DOHH2 (cell line): ENCODE data around the gene SP4.

Experiments
- H3F3A ChIP-seq: fragments of 200-600 bp; sonication (generic), shearing (Covaris generic); 2 replicates; pipeline ENCODE4 v1.6.0; 2016; ENCODE audit warnings: antibody characterized with exemption, mild to moderate bottlenecking; ENCODE audit not compliant: control insufficient read depth, insufficient read depth
- H3K27ac ChIP-seq: fragments of 200-600 bp; sonication (generic); 2 replicates; pipeline ENCODE4 v1.5.1; 2014; ENCODE audit warnings: low read depth, mild to moderate bottlenecking, low read length, moderate library complexity
- H3K27me3 ChIP-seq: fragments of 200-600 bp; sonication (generic); 2 replicates; pipeline ENCODE4 v1.6.1; 2014; ENCODE audit warnings: mild to moderate bottlenecking, low read length, mixed read lengths; ENCODE audit not compliant: control insufficient read depth
- H3K36me3 ChIP-seq: fragments of 200-600 bp; sonication (generic); 2 replicates; pipeline ENCODE4 v1.6.1; 2014; ENCODE audit warnings: mild to moderate bottlenecking, low read length, moderate library complexity, mixed read lengths; ENCODE audit not compliant: control insufficient read depth
- H3K4me1 ChIP-seq: fragments of 200-600 bp; sonication (generic); 2 replicates; pipeline ENCODE4 v1.6.1; 2014; ENCODE audit warnings: mild to moderate bottlenecking, low read length, mixed read lengths; ENCODE audit not compliant: control insufficient read depth
- H3K4me2 ChIP-seq: fragments of 200-600 bp; sonication (generic); 2 replicates; pipeline ENCODE4 v1.6.0; 2014; ENCODE audit warnings: mild to moderate bottlenecking, low read length, moderate library complexity
- H3K4me3 ChIP-seq: fragments of 200-600 bp; sonication (generic); 2 replicates; pipeline ENCODE4 v1.5.1; 2014; ENCODE audit warnings: mild to moderate bottlenecking, low read length, mixed read lengths
- H3K79me2 ChIP-seq: fragments of 200-600 bp; sonication (generic); 2 replicates; pipeline ENCODE4 v1.6.1; 2014; ENCODE audit warnings: mild to moderate bottlenecking, low read length, mixed read lengths; ENCODE audit not compliant: control insufficient read depth
- H3K9me2 ChIP-seq: fragments of 200-600 bp; sonication (generic); replicated peaks from 2 replicates; pipeline ENCODE4 v1.6.1; 2014; ENCODE audit warnings: mild to moderate bottlenecking, low read length, mixed read lengths; ENCODE audit not compliant: control insufficient read depth
- H3K9me3 ChIP-seq: fragments of 200-600 bp; sonication (generic); 2 replicates; pipeline ENCODE4 v1.6.1; 2014; ENCODE audit warnings: antibody characterized with exemption, low read length, mixed read lengths; ENCODE audit not compliant: control insufficient read depth, insufficient read depth
- H4K20me1 ChIP-seq: fragments of 200-600 bp; sonication (generic); 2 replicates; pipeline ENCODE4 v1.6.0; 2014; ENCODE audit warnings: low read depth, mild to moderate bottlenecking, antibody characterized with exemption, low read length, moderate library complexity; ENCODE audit not compliant: control insufficient read depth, insufficient read depth
- CTCF ChIP-seq: fragments of 200-600 bp; sonication (generic); IDR thresholded peaks from one replicate; pipeline ENCODE4 v1.5.1; 2014; ENCODE audit warnings: antibody characterized with exemption, mild to moderate bottlenecking, low read depth, low read length; ENCODE audit not compliant: poor library complexity, severe bottlenecking
- EZH2phosphoT487 ChIP-seq: fragments of 200-600 bp; sonication (generic); IDR thresholded peaks from 2 replicates; pipeline ENCODE4 v1.6.1; 2017; ENCODE audit warnings: borderline replicate concordance, mild to moderate bottlenecking, antibody characterized with exemption, low read length, moderate library complexity, mixed read lengths

Gene SP4

DNA sequence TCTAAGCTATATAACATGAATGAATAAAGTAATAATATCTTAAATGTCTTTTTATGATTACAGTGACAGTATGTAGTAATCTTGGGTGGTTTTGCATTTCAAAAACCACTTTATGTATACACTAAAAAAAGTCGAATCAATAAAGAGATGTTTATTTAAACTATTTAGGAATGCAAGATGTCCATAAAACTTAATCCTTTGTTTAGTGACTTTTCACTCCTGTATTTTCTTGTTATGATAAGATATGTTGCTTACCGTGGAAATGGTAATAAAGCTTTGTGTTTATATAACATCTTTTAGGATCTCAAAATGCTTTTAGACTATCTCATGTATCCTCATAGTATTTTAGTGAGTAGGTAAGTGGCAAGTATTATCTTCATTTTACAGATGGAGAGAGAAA, 48.5 kb downstream of the SP4 start:
- H3K27me3 ChIP-seq = no peaks in the 10 kb centered on the region
- H3K4me1 ChIP-seq = no peaks in the 10 kb centered on the region
- H4K20me1 ChIP-seq = no peaks in the 10 kb centered on the region
- no peaks in the 10 kb centered on the region for H3K79me2 ChIP-seq
- H3F3A ChIP-seq = 0 out of 2 replicates have a peak, but pooled peaks cover 4% of the 10 kb centered on the region
- no peak overlapping the region for H3K27ac ChIP-seq
- no peak for TF ChIP-seq CTCF
- no peak for TF ChIP-seq EZH2phosphoT487
- no peak overlapping the region for H3K4me3 ChIP-seq
- peaks cover 15% of the 10 kb centered on the region for H3K36me3 ChIP-seq
- H3K4me2 ChIP-seq = no peak overlapping the region
- no peaks in the 10 kb centered on the region for H3K9me3 ChIP-seq
- no peaks in the 10 kb centered on the region for H3K9me2 ChIP-seq

DNA sequence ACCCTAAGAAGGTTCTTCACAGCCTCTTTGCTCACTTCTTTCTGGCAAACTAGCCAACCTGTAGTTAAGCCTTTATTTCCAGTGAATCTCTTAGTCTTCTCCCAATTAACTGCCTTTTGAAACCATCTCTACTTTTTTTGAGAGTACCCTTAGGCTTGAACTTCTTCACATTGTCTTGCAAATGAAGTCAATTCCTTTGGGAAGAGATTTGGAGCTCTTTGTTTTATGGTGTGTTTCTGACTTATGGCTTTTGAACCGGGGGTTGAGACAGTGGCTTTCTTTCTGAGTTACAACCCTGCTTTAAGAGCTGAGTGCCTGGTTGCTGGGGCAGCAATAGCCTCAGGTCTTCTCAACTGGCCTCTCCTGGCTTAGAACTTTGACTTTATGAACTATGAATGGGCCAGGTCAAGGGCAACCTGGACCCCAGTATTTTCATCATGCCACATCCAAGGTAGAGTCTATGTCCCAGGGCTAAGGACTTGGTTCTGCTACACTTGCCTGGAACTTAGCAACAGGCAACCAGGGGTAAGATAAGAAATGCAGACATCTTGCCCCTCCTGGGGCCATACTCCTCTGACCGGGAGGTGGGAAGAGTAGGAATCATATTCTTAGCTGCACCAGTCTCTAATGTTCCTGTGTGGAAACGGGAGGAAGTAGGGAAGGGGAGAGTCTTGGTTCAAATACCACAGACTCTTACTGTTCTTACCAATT, 53.0 kb downstream of the SP4 start:
- no peaks in the 10 kb centered on the region for H3K79me2 ChIP-seq
- H3K36me3 ChIP-seq = peaks cover 30% of the 10 kb centered on the region
- H3K9me3 ChIP-seq = no peaks in the 10 kb centered on the region
- no peak overlapping the region for H3K27ac ChIP-seq
- H3K4me3 ChIP-seq = no peak overlapping the region
- H3K4me1 ChIP-seq = no peaks in the 10 kb centered on the region
- TF ChIP-seq CTCF (no peak), EZH2phosphoT487 (no peak)
- H3K9me2 ChIP-seq = no peaks in the 10 kb centered on the region
- no peaks in the 10 kb centered on the region for H3K27me3 ChIP-seq
- H3K4me2 ChIP-seq = no peak overlapping the region
- 0 out of 2 replicates have a peak, but pooled peaks cover 4% of the 10 kb centered on the region for H3F3A ChIP-seq
- H4K20me1 ChIP-seq = no peaks in the 10 kb centered on the region

DNA sequence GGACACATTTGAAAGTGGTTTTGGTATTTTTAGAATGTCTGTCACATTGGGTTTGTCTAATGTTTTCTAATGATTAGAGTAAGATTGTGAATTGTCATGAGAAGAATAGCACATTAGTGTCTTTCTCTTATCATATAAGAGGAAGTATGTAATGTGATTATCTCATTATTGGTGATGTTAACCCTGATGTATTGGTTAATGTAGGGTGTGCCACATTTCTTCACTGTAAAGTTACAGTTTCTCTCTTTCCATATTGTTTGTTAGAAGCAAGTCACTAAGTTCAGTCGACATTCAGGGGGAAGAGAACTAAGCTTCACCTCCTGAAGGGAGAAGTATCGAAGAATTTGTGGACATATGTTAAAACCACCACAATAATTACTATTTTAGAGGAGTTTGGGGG, 58.6 kb downstream of the SP4 start:
- Histone ChIP-seq H3K4me3 (no peak overlapping the region), H3K4me2 (no peak overlapping the region)

More for the DNA sequence above, 58.6 kb downstream of the SP4 start:
- Histone ChIP-seq H3F3A (no peaks in the 10 kb centered on the region), H3K79me2 (no peaks in the 10 kb centered on the region), H4K20me1 (no peaks in the 10 kb centered on the region), H3K9me3 (peaks cover 3% of the 10 kb centered on the region; the same call in 1 of the 2 replicates), H3K27ac (no peak overlapping the region), H3K4me1 (no peaks in the 10 kb centered on the region), H3K36me3 (peaks cover 29% of the 10 kb centered on the region), H3K9me2 (no peaks in the 10 kb centered on the region), H3K27me3 (no peaks in the 10 kb centered on the region)
- TF ChIP-seq CTCF (no peak), EZH2phosphoT487 (no peak)
